G401 (cell line): ENCODE results near the gene LRTM2. TPM values are rescaled to one million over a fixed set of nuclear protein-coding genes. Genes with fewer than 3 reads are reported as not detected.
"Not testable (repeated sequence)": the region's sequence is repeated elsewhere in the genome, so short reads cannot be mapped to it uniquely, and the experiment has no call there.

Experiments used
- DNase-seq: peaks from one replicate; pipeline ENCODE4 v3.0.0-alpha.2; 2015; ENCODE audit warnings: low spot score
- in situ Hi-C: cut with HindIII; loops from 2 replicates; pipeline ENCODE4 v1.10.0; 2016; ENCODE audit warnings: low sequenced_read_pairs, mixed read lengths
- total RNA-seq: library from RNA; depleted of rRNA; stranded (reverse); fragments of >200 nt; shearing (Covaris generic); gene quantifications from 2 replicates; pipeline ENCODE4 v1.2.3, GENCODE V29; 2014

Gene LRTM2
- total RNA-seq, 1 experiment from 2014 or later = not detected

GRCh38 chr12:1808798-1809480 is 11.4 kb upstream of the LRTM2 start:
- in situ Hi-C loops = no loop called here
- DNase-seq = no peak

- no peak for DNase-seq
- in situ Hi-C loops = no loop called here
Observed at GRCh38 chr12:1809591-1810190, 10.7 kb upstream of the LRTM2 start.

- no peak for DNase-seq
- in situ Hi-C loops = no loop called here
Observed at GRCh38 chr12:1810201-1810930, 10.0 kb upstream of the LRTM2 start.

- no peak for DNase-seq
- in situ Hi-C loops = no loop called here
Observed at GRCh38 chr12:1810931-1811280, 9.5 kb upstream of the LRTM2 start.

- in situ Hi-C loops = no loop called here
- DNase-seq = no peak
Observed at GRCh38 chr12:1811281-1811947, 9.0 kb upstream of the LRTM2 start.

GRCh38 chr12:1811948-1812291 is 8.4 kb upstream of the LRTM2 start:
- in situ Hi-C loops = no loop called here
- DNase-seq = no peak

GRCh38 chr12:1812650-1813302 is 7.6 kb upstream of the LRTM2 start:
- no peak for DNase-seq
- in situ Hi-C loops = no loop called here

- in situ Hi-C loops = no loop called here
- DNase-seq = no peak
Observed at GRCh38 chr12:1814266-1814665, 6.1 kb upstream of the LRTM2 start.

- in situ Hi-C loops = no loop called here
- no peak for DNase-seq
Observed at GRCh38 chr12:1815108-1815507, 5.3 kb upstream of the LRTM2 start.

- DNase-seq = no peak
- in situ Hi-C loops = no loop called here
Observed at GRCh38 chr12:1815814-1816729, 4.3 kb upstream of the LRTM2 start.

GRCh38 chr12:1816730-1817348 is 3.5 kb upstream of the LRTM2 start:
- in situ Hi-C loops = no loop called here
- no peak for DNase-seq

- in situ Hi-C loops, DNase-seq: not testable (repeated sequence)
Observed at GRCh38 chr12:1817928-1818327, 2.4 kb upstream of the LRTM2 start.

GRCh38 chr12:1819050-1819449 is 1.3 kb upstream of the LRTM2 start:
- DNase-seq = no peak
- in situ Hi-C loops = no loop called here

GRCh38 chr12:1819571-1819970 is 794 bp upstream of the LRTM2 start:
- DNase-seq = peak; percentile 49
- in situ Hi-C loops = no loop called here

GRCh38 chr12:1820896-1821291 is 529 bp downstream of the LRTM2 start:
- DNase-seq = no peak
- in situ Hi-C loops = no loop called here

GRCh38 chr12:1821805-1822204 is 1.4 kb downstream of the LRTM2 start:
- in situ Hi-C loops = no loop called here
- DNase-seq = no peak

GRCh38 chr12:1822699-1823098 is 2.3 kb downstream of the LRTM2 start:
- in situ Hi-C loops = no loop called here
- DNase-seq = no peak

GRCh38 chr12:1823237-1823636 is 2.9 kb downstream of the LRTM2 start:
- in situ Hi-C loops = no loop called here

More at GRCh38 chr12:1823237-1823636, 2.9 kb downstream of the LRTM2 start:
- no peak for DNase-seq
